Measurements from ENCODE around the gene DSG1. TPM values are rescaled to one million over a fixed set of nuclear protein-coding genes. Genes with fewer than 3 reads are reported as not detected.
A peak's percentile ranks its signal among the peaks of the same experiment; 100 is the strongest.
"Not testable (repeated sequence)": the region's sequence is repeated elsewhere in the genome, so short reads cannot be mapped to it uniquely, and the experiment has no call there.

The DSG1 gene
- not detected in 2 replicates for total RNA-seq (2014; rRNA removed; shearing (Covaris generic))

DNA sequence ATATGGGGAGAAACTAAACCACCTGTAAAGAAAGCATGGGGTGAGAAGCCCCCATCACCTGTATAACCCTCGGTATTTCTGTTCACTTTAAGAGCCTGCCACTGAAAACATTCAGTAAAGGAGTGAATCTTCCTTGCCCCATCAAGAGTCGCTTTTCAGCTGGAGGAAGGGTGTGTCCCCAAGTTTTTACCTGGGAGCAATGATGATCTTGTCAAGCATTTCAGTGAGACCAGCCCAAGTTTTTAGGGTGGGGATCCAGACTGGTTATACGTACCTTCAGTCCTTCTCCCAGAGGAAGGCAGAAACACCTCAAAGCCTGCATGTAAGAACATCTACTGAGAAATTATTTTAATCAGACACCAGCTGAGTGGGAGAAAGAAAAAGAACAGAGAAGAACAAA, at the start of gene DSG1:
DSG1 (plus strand) TSS at position 301 of the 400 bp plus-strand sequence. CDS start 141 bp downstream, outside the sequence.
- no peak for DNase-seq (ENCODE audit: low read depth)

- DNase-seq (ENCODE audit: low read depth): peak; percentile 59
Measured at GRCh38 chr18:31268985-31269406, 49.0 kb upstream of the DSG1 start.

DNA sequence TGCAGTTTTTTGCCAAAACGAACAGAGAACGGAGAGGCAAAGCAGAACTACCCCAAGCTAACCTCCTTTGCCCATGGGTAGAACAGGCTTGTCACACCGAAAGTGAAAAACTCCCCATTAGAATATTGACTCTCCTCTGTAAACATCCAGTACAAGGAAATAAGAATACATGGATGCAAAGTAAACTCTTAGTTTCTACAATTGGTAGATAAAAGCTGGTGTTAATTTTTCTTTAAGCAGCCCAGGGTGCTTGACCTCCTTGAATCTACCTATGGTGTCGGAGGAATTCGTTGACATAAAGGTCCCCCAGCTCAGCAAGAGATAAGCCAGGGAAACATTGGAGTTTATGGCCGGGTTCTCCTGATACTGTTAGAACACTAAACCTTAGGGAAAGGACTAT, 48.4 kb upstream of the DSG1 start:
- no peak for DNase-seq (ENCODE audit: low read depth)

GRCh38 chr18:31270578-31270977, 47.4 kb upstream of the DSG1 start:
- no peak for DNase-seq (ENCODE audit: low read depth)

- no peak for DNase-seq (ENCODE audit: low read depth)
Measured at GRCh38 chr18:31273812-31274527, 44.0 kb upstream of the DSG1 start.

- peak; percentile 76 for DNase-seq (ENCODE audit: low read depth)
Measured at GRCh38 chr18:31274931-31275330, 43.0 kb upstream of the DSG1 start.

DNA sequence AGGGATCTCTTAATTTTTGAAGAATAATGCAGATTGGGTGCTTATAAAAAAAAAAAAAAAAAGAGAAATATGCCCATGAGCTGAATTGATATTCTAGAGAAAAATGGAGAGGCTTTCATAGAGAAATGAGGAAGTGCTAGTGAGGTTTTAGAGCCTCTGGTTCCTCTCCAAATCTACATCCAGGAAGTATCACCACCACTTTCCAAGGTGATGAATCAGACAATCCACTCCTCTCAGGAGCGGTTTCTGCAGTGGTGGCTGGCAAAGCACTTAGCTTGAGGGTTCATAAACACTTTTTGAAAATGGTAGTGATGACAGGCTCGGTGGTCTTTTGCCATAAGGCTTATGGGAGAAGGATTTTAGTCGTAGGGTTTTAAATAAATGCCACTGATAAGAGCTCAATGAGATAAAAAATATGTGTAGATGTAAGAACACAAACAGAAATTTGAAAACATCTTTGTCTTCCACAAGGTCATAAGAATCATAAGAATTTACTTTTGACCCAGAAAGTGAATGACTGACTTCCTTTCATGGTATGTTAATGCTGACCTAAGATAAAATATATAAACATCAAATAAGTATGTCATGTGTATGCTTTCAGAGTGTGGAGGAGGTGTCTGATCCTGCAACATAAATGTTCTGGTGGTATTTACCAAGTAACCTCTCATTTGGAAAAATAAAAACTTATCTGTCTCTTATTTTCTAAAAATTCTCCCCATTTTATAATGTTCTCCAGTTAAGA, 42.1 kb upstream of the DSG1 start:
- peak; percentile 74 for DNase-seq (ENCODE audit: low read depth)

DNA sequence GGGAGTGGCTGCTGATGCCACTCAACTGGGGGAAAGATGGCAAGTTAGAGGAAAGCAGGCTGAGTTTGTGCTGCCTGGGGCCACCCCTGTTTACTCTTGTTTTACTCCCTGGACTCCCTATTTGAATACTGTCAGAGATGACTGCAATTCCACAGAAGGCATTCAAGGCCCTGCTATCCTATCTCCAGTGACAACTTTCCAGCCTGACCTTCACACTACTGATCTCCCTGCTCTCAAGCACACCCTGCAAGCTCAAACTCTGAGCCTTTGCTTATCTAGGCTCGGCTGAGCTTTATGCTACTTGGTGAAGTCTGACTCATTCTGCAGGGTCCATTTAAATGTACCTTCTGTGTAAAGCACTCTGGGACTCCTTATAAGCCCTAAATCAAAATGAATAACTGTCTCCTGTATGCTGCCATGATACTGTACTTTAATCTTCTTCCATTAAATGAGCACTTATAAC, 39.3 kb upstream of the DSG1 start:
- peak; percentile 15 for DNase-seq (ENCODE audit: low read depth)

DNA sequence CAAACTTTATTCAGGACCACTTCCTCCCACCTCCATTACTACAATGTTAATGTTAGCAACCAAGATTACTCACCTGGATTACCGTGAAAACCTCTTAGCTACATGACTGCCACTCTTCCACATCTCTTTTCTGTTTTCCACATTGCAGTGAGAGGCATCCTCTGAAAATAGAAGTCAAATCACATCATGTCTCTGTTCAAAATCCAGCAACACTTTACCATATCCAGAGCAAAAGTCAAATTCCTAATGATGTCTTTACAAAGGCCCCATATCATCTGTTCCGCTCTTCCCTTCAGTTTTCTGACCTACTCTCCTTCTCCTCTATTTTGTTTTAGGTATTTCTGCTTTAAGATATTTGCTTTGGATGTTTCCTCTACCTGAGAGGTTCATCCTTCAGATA, 37.5 kb upstream of the DSG1 start:
- no peak for DNase-seq (ENCODE audit: low read depth)

DNA sequence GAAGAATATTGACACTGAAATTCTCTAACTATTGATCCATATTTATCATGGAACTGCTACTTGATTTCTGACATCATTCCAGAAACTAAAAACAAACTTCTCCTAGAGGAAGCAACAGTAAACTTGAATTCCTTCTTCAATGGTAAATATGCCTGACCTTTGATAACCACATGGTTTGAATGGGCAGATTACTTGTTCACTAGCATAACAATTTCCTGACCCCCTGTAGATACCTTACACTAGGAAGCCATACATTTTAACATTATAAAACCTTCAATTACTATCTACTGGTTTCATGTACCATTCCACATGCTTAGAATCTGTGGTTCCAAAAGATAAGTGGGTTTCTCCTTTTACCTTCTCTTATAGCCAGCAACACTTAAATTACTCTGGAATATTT, 36.5 kb upstream of the DSG1 start:
- DNase-seq (ENCODE audit: low read depth): no peak

- DNase-seq (ENCODE audit: low read depth): not testable (repeated sequence)
Measured at GRCh38 chr18:31289446-31289845, 28.5 kb upstream of the DSG1 start.

- DNase-seq (ENCODE audit: low read depth): no peak
Measured at GRCh38 chr18:31291688-31292087, 26.3 kb upstream of the DSG1 start.

GRCh38 chr18:31294199-31294747, 23.7 kb upstream of the DSG1 start:
- DNase-seq (ENCODE audit: low read depth): no peak

DNA sequence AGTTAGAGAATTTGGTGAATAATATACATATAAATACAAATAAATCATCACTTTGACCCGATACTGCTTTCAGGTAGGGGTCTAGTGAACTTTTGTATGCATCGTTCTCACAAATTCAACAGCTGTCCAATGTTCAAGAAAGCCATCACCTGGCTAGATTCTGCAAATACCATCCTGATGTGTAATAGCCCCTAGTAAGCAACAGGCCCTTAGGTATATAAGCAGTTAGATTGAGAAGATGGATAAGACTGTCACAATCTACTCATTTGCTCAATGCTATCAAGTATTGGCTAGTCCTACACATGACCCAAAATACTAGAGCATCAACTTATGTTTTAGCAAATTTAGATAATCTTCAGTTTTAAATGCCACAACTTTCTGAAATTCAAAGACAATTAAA, 20.7 kb upstream of the DSG1 start:
- DNase-seq (ENCODE audit: low read depth): no peak

GRCh38 chr18:31301201-31301655, 16.7 kb upstream of the DSG1 start:
- DNase-seq (ENCODE audit: low read depth): peak; percentile 5

- peak; percentile 20 for DNase-seq (ENCODE audit: low read depth)
Measured at GRCh38 chr18:31302991-31303390, 15.0 kb upstream of the DSG1 start.

DNA sequence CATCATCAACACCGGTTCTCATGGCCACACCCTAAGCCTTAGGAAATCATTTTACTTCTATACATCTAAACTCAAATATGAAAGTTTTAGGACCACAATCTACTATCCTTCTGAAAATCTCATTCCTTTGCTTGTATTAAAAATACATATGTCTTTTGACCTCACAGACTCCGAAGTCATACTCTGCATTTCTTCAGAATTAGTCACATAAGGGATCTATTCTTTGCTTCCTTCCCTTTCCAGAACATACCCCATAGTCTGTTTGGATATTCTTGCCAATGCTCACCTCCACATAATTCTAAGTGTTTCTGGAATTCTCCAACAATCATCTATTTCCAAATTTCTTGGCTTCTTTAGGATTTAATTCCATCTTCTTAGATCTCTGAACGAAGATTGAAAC, 14.2 kb upstream of the DSG1 start:
- no peak for DNase-seq (ENCODE audit: low read depth)

DNA sequence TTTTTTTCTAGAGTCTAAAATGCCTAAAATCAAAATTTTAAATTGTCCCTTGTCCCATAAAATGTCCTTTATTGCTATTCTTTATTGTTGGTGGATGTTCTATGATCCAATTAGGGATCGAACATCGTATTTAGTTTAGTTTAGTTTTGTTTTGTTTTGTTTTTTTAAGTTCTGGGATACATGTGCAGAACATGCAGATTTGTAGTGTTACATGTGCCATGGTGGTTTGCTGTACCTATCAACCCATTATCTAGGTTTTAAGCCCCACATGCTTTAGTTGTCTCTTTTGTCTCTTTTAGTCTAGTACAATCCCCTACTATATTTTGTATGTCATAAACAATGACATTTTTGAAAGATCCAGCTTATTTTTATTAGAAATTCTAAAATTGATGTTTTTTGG, 8.8 kb upstream of the DSG1 start:
- no peak for DNase-seq (ENCODE audit: low read depth)

DNA sequence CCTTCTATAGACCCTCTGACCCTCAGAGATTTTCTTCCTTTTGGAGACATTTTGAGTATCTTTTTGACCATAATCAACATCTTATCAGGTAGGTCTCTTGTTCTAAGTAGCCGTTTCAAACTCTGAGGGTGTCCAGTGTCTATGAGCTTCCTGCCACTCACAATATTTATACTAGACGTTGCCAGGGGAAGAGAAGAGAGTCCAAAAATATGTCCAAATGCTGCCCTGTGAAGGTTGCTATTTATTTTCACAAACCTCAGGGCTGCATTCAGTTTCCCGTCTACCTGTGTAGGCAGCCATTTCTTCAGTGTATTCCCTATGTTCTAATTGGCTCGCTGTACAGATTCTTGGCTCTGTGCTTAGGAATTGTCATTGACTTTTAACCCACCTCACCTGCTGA, 986 bp upstream of the DSG1 start:
- DNase-seq (ENCODE audit: low read depth): no peak

DNA sequence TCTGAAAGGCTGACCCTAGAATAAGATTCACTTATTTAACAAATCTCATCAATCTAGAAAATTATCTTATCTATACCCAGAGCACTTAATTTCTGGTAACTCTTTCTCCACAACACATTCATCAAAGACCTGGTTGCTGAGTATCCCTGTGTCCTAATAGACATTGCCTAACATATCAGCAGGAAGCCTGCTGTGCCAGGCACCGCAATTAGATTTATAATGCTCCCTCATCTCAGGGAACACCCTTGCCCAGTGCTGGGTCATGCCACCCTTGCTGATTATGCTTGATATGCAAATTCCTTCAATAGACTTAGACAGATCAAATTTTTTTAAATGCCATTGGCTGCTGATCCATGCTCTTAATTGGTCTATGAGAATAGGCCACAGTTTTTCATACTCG, 3.8 kb downstream of the DSG1 start:
- DNase-seq (ENCODE audit: low read depth): no peak

DNA sequence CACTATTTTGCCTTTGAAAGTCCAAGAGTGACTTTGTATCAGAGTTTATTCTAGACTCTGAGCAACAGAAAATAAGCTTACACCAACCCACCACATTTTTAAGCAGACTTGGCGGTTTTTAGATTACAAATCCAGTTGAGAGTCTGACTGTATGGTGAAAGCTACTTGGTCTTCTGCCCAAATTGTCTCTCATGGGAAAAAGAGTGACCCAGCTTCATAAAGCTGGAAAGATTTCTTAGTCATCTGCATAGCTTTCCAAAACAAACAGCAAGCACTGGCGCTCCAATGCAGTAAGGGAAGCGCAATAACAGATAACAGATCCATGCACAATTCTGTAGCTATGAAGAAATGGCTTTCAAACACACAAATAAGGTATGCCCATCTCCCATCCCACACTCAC, 7.1 kb downstream of the DSG1 start:
- peak; percentile 83 for DNase-seq (ENCODE audit: low read depth)

- DNase-seq (ENCODE audit: low read depth): no peak
Measured at GRCh38 chr18:31329787-31330438, 12.0 kb downstream of the DSG1 start.
